SW480 (cell line): ENCODE data around the gene MICAL3.
A peak's percentile ranks its signal among the peaks of the same experiment; 100 is the strongest.
"Not testable (repeated sequence)": the region's sequence is repeated elsewhere in the genome, so short reads cannot be mapped to it uniquely, and the experiment has no call there.

Source experiments
- DNase-seq: peaks from one replicate; pipeline ENCODE4 v3.0.0-alpha.2; 2016; ENCODE audit warnings: low spot score

The MICAL3 gene, protein sequence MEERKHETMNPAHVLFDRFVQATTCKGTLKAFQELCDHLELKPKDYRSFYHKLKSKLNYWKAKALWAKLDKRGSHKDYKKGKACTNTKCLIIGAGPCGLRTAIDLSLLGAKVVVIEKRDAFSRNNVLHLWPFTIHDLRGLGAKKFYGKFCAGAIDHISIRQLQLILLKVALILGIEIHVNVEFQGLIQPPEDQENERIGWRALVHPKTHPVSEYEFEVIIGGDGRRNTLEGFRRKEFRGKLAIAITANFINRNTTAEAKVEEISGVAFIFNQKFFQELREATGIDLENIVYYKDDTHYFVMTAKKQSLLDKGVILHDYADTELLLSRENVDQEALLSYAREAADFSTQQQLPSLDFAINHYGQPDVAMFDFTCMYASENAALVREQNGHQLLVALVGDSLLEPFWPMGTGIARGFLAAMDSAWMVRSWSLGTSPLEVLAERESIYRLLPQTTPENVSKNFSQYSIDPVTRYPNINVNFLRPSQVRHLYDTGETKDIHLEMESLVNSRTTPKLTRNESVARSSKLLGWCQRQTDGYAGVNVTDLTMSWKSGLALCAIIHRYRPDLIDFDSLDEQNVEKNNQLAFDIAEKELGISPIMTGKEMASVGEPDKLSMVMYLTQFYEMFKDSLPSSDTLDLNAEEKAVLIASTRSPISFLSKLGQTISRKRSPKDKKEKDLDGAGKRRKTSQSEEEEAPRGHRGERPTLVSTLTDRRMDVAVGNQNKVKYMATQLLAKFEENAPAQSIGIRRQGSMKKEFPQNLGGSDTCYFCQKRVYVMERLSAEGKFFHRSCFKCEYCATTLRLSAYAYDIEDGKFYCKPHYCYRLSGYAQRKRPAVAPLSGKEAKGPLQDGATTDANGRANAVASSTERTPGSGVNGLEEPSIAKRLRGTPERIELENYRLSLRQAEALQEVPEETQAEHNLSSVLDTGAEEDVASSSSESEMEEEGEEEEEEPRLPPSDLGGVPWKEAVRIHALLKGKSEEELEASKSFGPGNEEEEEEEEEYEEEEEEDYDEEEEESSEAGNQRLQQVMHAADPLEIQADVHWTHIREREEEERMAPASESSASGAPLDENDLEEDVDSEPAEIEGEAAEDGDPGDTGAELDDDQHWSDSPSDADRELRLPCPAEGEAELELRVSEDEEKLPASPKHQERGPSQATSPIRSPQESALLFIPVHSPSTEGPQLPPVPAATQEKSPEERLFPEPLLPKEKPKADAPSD (N-terminal part only)

DNA sequence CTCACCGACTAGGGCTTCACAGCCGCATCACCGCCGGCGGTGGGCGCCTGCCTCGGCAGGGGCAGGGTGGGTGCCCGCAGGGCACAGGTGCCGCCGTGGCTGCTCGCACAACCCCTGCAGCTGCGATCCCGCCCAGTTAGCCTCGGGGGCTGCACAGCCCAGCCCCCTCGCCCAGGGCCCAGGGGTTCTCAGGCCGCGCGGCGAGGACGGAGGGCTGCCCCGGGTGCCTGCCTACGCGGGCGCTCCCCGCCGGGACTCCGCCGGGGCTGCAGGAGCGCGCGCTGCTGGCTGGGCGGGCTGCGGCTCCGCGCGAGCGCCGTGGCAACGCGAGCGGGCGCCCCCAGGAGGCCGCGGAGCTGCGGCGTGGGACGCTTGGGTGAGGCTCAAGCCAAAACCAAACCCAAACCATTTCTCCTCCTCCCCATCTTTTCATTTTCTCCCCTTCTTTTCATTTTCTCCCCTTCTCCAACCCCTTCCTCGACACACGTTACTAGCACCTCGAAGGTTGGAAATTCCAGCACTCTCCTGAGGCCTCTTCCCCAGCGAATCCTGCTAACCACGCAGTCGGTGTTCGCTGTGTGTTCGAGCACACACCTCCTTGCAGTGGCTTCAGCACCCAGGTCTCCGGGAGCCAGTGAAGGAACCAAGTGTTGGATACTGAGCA, at the start of gene MICAL3:
MICAL3 (minus strand) TSS at position 286 of the 664 bp plus-strand sequence. CDS start 117,749 bp downstream, outside the sequence.
- DNase-seq = peak; percentile 47

DNA sequence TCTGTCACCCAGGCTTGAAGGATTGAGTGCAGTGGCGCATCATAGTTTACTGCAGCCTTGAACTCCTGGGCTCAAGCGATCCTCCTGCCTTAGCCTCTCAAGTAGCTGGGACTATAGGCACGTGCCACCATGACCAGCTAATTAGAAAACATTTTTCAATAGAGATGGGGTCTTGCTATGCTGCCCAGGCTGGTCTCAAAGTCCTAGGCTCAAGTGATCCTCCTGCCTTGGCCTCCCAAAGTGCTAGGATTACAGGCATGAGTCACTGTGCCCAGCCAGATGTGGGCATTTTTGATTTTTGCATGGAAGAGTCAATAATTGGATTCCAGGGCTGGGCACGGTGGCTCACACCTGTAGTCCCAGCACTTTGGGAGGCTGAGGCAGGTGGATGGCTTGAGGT, 49.6 kb upstream of the MICAL3 start:
- DNase-seq = not testable (repeated sequence)

DNA sequence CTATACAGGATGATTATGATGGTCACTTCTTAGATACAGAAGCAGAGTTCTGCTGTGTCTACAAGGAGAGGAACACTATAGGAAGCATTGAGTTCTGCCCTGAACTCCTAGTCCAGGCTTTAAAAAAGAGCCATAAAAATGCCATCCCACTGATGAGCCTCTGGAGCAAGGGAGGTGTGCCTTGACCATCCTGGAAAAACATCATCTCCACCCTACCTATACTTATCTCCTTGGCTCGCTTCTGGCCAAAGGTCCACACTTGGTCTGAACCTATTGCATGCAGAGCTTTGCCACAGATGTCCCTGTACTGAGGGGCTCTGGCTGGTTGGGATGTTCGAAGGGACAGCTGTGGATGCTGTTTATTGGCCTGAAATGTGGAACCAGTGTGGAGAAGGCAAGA, 49.1 kb upstream of the MICAL3 start:
- DNase-seq = no peak

DNA sequence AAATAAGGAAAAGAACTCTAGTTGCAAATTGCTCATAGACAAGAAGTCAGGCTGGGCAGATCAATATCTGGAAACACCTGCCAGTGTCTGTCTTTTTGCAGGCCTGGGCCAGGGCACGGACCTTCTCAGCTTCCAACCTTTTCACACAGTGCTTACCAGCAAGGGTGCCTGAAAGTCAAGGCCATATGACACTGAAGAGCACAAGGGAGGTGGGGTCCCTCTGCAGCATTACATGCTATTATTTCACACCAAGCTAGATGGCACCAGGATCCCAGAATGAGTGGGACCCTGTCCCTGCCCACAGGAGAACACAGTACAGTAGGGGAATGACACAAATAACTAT, 47.6 kb upstream of the MICAL3 start:
- DNase-seq = no peak

DNA sequence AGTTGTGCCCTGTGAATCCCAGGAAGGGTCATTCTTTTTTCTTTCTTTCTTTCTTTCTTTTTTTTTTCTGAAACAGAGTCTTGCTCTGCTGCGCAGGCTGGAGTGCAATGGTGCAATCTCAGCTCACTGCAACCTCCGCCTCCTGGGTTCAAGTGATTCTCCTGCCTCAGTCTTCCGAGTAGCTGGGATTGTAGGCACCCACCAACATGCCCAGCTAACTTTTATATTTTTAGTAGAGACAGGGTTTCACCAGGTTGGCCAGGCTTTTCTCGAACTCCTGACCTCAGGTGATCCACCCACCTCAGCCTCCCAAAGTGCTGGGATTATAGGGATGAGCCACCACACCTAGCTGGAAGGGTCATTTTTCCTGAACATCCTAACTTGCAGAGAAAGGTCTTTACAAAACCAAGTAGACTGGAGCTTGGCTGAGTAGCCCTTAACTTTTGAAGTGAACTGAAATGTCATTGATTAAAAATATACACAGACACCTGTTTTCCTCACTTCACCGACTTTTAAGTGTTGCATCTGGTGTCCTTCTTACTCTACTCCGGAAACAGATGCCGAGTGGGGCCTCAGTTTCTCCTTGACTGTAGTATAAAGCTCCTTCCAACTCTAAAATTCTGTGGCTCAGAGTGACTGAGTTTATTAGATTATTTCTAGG, 47.1 kb upstream of the MICAL3 start:
- not testable (repeated sequence) for DNase-seq

DNA sequence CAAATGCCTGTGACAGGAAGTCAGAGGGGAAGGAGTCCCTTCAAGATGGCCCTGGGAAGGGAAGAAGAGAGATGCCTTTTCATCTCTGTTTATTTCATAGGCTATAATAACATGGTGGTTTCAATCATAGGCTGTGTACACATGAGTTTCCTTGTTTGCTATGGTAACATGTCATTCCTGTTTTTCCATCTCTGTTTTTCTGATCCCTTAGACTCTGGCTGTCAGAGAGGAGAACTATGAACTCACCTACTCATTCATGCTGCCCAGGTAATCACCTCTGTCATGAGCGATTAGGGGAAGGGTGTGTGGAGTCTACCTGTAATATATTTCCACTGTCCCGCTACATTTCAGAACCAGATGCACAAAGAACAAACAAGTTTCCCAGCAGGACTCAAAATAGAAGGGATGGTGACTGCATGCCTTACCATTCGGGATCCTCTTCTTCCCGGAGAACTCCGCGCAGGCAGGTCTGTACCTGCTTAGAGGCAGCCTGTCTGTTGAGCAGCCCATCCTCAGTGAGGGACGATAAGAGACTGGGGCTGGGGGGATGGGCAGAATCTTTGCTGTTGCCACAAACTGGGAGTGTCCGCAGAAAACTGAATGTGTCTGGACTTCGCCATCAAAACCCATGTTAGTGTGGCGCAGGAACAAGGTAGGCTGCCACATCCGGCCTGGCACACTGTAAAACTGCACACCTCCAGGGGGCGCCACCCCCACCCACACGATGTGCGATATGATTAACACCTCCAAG, 46.4 kb upstream of the MICAL3 start:
- DNase-seq = no peak

DNA sequence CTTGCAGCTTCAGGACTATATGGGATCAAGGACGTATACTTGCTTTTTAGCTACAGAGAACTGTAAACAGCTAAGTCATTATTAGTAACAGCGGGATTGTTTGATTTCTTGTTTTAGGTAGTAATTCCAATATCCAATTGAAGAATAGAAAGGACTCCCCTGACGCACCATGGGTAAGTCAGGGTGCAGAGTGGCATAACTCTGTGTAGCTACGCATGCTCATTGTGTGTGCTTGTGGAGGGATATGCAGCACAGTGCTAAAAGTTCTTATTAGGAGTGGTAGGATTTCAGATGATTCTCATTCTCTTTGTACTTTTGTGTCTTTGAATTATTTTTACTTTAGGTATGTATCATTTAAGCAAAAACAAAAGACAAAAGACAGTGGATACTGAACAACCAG, 45.7 kb upstream of the MICAL3 start:
- DNase-seq = no peak

DNA sequence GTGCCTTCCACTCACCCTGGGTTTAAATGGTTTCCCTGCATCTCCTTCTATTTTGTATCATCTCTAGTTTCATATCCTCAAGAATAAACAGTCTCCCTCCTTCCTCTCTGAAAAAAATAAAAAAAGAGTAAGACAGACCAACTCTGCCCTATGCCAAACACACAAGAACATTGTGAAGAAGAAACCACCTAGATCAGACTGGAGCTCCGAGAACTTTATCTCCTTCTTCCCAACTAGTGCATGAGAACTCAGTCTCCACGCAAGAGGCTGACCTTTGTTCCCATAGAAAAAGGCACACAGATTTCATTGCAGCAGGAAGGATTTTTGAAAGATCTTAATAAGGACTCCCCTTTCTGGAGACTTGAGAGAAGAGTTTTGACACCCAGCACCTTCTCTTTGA, 44.7 kb upstream of the MICAL3 start:
- no peak for DNase-seq

DNA sequence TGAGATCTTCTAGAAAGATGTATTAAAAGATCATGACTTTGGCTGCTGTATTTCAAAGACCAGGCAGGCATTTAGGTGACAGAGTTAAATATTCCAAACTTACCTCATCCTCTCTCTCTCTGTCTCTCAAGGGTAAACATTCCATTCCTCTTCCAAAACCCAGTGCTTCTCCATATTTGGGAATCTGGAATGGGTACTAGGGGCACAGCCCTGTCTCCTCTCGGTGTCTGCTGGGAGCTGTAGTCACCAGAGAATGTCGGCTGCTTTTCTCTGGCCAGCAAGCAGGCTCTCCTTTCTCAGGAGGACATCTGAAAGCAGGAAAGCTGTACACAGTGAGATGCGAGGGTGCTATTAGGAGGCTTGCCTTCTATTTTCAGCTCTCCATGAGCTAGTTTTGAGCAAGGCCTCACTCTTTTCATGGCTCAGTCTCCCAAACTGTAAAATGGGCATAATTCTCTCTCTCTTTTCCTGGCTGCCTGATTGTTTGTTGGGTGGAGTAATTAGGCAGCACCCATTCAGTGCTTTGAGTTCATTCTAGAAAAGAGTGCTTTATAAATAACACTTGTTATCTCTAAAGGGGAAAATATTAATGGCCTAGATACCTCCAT, 44.1 kb upstream of the MICAL3 start:
- no peak for DNase-seq

DNA sequence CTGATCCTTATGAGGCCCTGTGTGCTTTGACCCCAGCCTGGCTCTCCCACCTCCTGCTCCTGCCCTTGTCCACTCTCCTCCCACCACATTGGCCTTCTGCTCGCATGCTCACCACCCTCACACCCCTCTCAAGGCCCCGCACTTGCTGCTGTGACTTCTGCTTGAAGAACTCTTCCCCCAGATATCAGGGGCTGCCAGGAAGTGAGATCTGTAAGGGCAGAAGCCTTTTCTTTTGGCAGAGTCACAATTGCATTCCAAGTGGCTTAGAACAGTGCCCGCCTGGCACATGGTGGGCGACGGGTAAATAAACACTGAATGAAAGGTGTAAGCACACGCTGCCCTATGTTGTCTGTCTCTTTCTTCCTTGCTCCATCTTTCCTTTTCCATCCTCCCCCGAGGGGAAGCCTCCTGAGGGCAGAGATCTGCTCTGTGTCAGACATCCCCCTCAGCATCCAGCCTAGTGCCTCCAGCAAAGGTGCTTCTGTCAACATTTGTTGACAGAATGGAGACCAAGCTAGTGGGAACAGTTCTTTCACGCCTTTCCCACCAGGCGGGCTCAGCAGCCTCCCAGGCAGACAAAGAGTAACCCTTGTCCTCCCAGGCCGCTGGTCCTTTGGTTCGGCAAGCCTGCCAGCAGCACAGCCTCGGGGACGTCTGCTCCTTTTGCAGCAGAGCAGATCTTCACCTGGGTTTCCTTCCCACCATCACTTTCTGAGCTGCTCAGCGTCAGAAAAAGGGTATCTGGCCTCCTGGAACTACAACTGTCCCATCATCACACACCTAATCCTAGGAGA, 43.4 kb upstream of the MICAL3 start:
- DNase-seq = no peak

DNA sequence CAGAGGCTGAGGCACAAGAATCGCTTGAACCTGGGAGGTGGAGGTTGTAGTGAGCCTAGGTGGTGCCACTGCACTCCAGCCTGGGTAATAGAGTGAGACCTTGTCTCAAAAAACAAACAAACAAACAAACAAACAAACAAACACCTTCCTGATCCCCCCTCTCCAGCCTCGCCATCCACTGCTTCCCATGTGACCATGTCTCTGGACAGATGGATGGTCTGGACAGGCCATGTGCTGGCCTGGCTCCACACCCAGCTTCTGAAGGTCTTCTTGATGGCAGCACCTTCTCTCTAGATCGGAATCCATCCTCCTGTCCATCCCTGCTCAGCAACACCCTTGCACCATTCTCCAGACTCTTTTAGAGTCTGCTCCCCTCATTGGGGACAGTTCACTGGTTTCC, 42.8 kb upstream of the MICAL3 start:
- DNase-seq = no peak

DNA sequence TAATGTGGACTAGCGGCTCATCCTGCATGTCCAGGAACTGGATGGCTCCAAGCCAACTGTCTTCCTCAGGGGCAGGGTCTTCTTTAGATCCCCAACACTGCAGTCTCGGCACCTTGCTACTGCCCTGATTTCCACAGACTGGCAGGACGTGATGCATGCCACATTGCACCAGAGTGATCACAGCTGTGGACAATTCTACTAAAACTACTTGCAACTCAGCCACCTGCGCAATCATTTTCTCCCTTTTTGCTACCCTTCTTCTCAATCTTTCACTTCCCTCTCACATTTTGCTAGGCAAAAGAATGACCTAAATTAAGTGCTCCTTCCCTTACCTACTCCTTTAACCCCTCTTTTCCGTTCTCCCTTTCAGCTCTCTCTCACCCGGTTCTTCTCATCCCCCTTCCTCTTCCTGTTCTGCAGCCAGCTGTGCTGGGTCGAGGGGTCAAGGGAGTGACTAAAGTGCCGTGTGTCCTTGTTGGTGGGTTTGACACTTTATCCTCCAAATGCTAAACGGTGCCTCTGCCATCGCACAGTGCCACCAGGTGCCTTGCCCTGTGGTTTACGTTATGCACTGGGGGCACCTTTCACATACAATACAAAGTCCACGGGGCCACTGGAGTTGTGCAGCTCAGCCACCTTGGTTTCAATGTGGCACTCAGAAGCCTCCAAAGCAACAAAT, 42.0 kb upstream of the MICAL3 start:
- no peak for DNase-seq

DNA sequence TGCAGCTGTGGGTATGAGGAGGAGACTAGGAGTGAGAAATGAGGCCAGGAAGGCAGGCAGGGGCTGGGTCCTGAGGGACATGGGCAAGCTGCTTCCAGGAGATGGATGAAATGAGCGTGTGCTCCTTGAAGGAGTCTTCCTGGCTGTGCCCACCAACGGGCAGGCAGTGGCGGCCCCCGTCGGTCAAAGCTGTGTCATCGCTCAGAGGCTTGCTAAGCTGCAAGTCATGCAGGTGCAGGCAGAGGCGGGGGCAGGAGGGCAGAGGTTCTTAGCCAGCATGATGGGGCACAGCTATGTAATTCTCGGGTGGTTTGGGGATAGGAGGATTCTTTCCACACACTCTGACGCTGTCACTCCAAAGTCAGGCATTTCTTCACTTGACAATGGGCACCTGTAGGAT, 40.9 kb upstream of the MICAL3 start:
- DNase-seq = no peak

DNA sequence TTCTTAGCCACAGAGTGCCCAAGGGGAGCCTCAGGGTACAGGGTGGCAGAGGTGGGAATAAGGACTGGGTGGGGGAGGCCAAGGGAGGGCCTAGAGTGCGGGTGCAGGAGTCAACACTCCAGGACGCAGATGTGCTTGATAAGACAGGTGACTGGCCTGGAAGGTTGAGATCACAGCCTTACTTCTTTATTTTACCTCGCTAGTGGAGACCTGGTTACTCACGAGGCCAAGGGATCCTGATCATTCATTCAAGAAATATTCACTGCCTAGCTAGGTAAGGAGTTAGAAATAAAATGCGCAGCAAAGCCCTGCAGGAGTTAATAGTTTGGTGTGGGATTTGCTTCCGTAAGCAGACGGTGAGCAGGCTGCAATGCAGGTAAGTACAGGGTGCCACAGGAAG, 40.3 kb upstream of the MICAL3 start:
- DNase-seq = no peak

DNA sequence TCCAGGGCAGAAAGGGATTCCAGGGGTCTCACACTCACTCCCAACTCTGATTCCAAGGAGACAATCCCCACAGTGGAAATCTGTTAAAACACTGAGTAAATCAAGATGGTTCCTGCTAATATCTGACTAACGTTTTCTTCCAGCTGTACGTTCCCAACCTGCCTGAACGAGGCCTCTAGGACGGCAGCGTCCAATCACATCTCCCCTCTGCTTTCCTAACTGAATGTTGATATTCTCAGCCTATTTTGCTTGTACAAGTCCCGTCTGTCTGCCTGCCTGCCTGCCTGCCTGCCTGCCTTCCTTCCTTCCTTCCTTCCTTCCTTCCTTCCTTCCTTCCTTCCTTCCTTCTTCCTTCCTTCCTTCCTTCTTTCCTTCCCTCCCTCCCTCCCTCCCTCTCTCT, 39.4 kb upstream of the MICAL3 start:
- DNase-seq = not testable (repeated sequence)

DNA sequence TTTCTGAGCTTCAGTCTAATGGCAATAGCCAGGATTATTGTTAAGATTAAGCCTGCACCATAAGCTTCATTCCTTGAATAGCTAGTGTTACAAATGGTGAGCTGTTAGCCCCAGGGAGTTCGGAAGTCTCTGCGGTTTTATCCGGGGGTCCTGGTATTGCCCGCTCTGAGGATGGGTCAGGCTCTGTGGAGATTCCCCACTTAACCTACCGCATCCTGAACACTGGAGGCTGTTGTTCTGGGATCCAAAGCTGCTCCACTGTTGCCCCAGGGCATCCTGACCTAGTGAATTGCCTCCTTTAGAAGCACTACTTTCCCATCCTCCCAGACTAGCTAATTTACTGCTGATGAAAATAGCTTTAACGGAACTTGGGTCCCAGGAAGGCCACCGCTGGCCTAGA, 38.9 kb upstream of the MICAL3 start:
- no peak for DNase-seq

DNA sequence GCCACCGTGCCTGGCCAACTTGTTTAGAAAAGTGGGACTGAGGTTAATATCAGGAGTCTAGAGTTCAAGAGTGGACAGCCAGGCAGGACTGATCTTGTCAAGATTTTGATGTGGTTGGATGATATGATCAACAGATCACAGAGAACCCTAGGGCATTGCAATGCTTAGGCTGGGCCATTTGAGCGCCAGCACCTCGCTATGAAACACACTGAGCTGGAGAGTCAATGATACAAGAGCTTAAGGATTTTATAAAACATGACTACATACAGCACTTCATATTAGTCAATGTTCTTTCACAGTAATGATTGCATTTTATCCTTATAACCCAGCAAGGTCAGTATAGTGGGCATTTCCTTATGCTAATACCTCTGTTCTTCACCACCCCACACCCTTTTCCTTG, 38.1 kb upstream of the MICAL3 start:
- no peak for DNase-seq

DNA sequence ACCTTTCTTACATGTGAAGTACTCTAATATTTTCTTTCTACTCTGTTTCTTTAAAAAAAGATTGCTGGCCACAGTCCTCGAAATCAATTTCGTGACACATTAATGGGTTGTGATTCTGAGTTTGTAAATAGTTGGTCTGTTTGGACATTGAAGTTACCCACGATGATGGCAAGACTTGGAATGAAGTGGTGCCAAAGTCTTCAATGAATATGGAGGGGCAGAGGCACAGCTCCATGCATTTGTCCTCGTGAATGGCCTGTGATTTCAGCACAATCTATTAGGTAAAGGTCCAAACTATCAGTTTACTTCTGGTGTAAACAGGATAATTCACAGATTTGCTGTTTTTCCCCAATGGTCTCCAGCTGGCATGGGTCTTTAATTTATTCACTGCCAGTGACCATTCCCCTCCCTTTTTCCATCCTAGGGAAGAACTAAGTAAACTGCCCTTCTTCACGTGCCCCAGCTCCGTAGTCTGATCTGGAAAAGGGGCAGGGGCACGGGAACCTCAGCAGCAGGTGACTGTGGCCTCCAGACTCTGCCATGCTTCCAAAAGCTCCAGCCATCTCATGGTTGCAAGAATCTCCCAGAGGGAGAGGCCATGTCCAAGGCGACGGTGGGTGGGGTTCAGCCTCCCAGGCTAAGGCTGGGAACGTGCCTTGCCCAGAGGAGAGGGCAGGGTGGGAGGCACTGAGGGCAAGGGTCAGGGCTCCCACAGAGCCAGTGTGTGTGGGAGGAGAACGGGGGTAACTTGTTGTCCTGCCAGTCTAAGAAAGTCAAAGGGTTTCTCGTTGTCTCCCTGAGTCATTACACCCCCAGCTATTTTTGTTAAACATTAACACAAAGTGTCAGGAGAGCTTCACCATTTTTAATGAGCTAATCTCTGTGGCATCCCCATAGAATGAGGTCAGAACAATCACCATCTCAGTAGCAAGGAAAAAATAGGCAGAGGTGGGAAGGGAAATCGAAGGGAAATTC, 36.6 kb upstream of the MICAL3 start:
- DNase-seq = peak; percentile 84
